Esophagus squamous epithelium (tissue), 5 donors: ENCODE measurements around the gene NPHP4. TPM values are rescaled to one million over a fixed set of nuclear protein-coding genes. Genes with fewer than 3 reads are reported as not detected.

Experiments used
- DNase-seq: peaks from one replicate; lab custom pipeline; 2025; lab: John Stamatoyannopoulos, UW
- H3K27ac ChIP-seq, 4 donors: fragments of 200-600 bp; sonication (generic); one replicate each; pipeline ENCODE4 v1.5.1; 2016 to 2019; ENCODE audit warnings: mild to moderate bottlenecking in 1 of 4
- H3K27me3 ChIP-seq, 4 donors: fragments of 200-600 bp; sonication (generic); 1 replicate in 3 of 4; 2 replicates in 1 of 4; pipeline versions ENCODE4 v1.5.1 to v1.6.0; 2017 to 2021; ENCODE audit warnings: antibody characterized with exemption in 1 of 4
- H3K36me3 ChIP-seq, 3 donors: fragments of 200-600 bp; sonication (generic); one replicate each; pipeline ENCODE4 v1.5.1; 2016 to 2019
- H3K4me1 ChIP-seq, 3 donors: fragments of 200-600 bp; sonication (generic); one replicate each; pipeline ENCODE4 v1.5.1; 2017 to 2019
- H3K4me3 ChIP-seq, 4 donors: fragments of 200-600 bp; sonication (generic); 1 replicate in 3 of 4; 2 replicates in 1 of 4; pipeline ENCODE4 v1.5.1; 2016 to 2019; ENCODE audit warnings: mild to moderate bottlenecking in 2 of 4, moderate library complexity in 1 of 4
- H3K9me3 ChIP-seq, 3 donors: fragments of 200-600 bp; sonication (generic); one replicate each; pipeline ENCODE4 v1.5.1; 2016 to 2019
- POLR2A ChIP-seq, 4 donors: fragments of 450-650 bp; IDR thresholded peaks; one replicate each; pipeline ENCODE4 v1.6.1; 2017; ENCODE audit warnings: antibody characterized with exemption in 4 of 4, mild to moderate bottlenecking in 4 of 4, moderate library complexity in 3 of 4
- WGBS, 2 donors: methylation state at CpG; one replicate each; pipeline ENCODE4 v1.1.5; 2018; 5-methylcytosine and 5-hydroxymethylcytosine counted together
- intact Hi-C: fragments of 100-400 bp; cut with DNase I; formaldehyde crosslinking; loops from one replicate; pipeline ENCODE4 v1.15.0; 2022
- total RNA-seq, 4 donors: library from RNA; depleted of rRNA; stranded (reverse); fragments of >200 nt; gene quantifications; one replicate each; pipeline ENCODE4 v1.1.0, GENCODE V29; 2016
- TF ChIP-seq, protein P1 (sequence below), 6 experiments: fragments of 450-650 bp in 4 of 6; fragments of 200-600 bp in 2 of 6; sonication (generic) in 2 of 6; IDR thresholded peaks; one replicate each; pipeline ENCODE4 v1.5.1; 2016 to 2019; ENCODE audit warnings: antibody characterized with exemption in 6 of 6, mild to moderate bottlenecking in 4 of 6, moderate library complexity in 4 of 6
- donor health status: DM: yes; HTN: yes; CAD: no.

The NPHP4 gene
- total RNA-seq, 4 donors from 2014 or later: 2.4 to 8.8 (median 5.3) TPM

DNA sequence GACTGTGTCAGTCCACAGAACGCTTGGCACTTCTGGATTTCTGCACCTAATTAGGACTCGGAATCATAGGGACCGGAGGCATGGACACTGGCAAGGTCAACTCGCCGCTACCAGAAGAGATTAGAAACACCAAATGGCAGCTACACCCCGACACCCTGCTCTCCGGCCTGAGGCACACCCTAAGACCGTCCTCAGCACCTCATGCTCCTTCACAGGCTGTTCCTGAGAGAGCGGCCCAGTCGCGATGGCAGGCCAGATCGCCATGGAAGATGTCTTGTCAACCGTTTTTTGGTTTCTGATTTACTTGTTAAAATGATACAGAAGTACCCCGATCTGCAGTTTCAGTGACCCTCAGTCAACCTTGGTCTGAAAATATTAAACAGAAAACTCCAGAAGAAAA lies 46.8 kb downstream of the NPHP4 start:
- no peak for DNase-seq
- intact Hi-C loops: no loop called here
- no peak for TF ChIP-seq POLR2A (IDR thresholded peaks at IDR 0.05)
- TF ChIP-seq, protein P1, sequence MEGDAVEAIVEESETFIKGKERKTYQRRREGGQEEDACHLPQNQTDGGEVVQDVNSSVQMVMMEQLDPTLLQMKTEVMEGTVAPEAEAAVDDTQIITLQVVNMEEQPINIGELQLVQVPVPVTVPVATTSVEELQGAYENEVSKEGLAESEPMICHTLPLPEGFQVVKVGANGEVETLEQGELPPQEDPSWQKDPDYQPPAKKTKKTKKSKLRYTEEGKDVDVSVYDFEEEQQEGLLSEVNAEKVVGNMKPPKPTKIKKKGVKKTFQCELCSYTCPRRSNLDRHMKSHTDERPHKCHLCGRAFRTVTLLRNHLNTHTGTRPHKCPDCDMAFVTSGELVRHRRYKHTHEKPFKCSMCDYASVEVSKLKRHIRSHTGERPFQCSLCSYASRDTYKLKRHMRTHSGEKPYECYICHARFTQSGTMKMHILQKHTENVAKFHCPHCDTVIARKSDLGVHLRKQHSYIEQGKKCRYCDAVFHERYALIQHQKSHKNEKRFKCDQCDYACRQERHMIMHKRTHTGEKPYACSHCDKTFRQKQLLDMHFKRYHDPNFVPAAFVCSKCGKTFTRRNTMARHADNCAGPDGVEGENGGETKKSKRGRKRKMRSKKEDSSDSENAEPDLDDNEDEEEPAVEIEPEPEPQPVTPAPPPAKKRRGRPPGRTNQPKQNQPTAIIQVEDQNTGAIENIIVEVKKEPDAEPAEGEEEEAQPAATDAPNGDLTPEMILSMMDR (IDR thresholded peaks at IDR 0.05): no peak

DNA sequence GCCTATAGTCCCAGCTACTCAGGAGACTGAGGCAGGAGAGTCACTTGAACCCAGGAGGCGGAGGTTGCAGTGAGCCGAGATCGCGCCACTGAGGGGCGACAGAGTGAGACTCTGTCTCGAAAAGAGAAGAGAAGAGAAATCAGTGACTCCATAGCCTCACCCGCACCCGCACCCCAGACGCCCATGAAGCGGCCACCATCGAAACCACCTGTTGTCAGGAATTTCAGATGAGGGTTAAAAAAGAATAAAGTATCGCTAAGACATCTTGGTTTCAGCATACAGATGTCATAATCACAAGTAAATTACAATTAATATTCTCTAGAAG lies 47.4 kb downstream of the NPHP4 start:
- Histone ChIP-seq H3K4me3 (no peak overlapping the region), H3K27me3 (no peaks in the 10 kb centered on the region), H3K9me3 (no peaks in the 10 kb centered on the region), H3K4me1 (peaks cover 0 to under 1% (median 0%) of the 10 kb centered on the region in 3 donors), H3K27ac (no peak overlapping the region), H3K36me3 (peaks cover 0 to 49% (median 0%) of the 10 kb centered on the region in 3 donors)
- TF ChIP-seq POLR2A (IDR thresholded peaks at IDR 0.05): no peak
- TF ChIP-seq, protein P1 (IDR thresholded peaks at IDR 0.05): no peak
- DNase-seq: no peak
- WGBS, 2 donors: 97 to 98% methylated on average over 12 of the region's 12 CpGs
- intact Hi-C loops: no loop called here

More for the DNA sequence above, 46.8 kb downstream of the NPHP4 start:
- Histone ChIP-seq H3K36me3 (peaks cover 0 to 50% (median 0%) of the 10 kb centered on the region in 3 donors), H3K4me3 (no peak overlapping the region), H3K4me1 (peaks cover 0 to 4% (median 0%) of the 10 kb centered on the region in 3 donors), H3K27ac (no peak overlapping the region), H3K27me3 (no peaks in the 10 kb centered on the region), H3K9me3 (no peaks in the 10 kb centered on the region)
- WGBS, 2 donors: 89 to 97% methylated on average over 7 to 14 of the region's 14 CpGs

DNA sequence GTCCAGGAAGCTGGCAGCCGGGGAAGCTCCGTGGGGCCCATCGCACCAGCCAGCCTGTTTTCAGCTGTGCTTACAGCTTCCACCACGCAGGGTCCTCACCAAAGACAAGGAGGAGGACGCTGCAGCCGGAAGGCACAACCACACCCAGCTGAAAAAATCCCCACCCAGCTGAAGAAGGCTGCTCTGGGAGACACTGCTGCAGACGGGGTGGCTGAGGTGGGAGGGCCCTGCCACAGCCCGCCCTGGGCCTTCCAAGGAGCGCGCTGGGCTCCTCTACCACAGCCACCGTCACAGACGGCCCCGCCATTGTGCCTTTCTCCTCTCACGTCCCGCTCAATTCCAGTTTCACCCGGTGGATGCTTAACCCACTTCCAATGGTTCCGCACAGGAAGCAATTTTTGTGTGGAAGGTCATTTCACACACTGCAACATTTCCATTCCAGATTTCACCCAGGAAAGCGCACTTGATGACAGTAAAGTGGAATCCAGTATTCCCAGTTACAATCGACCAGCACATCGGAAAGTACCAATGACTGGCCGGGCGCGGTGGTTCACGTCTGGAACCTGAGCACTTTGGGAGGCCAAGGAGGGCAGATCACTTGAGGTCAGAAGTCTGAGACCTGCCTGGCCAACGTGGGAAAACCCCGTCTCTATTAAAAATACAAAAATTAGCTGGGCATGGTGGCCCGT lies 47.9 kb downstream of the NPHP4 start:
- no peak for DNase-seq
- Histone ChIP-seq H3K4me1 (peaks cover 0 to 5% (median 0%) of the 10 kb centered on the region in 3 donors), H3K27ac (no peak overlapping the region), H3K36me3 (peaks cover 0 to 45% (median 0%) of the 10 kb centered on the region in 3 donors), H3K4me3 (no peak overlapping the region), H3K9me3 (no peaks in the 10 kb centered on the region), H3K27me3 (no peaks in the 10 kb centered on the region)
- TF ChIP-seq, protein P1 (IDR thresholded peaks at IDR 0.05): no peak
- TF ChIP-seq POLR2A (IDR thresholded peaks at IDR 0.05): no peak
- WGBS, 2 donors: 90 to 94% methylated on average over 16 to 18 of the region's 27 CpGs
- intact Hi-C loops: no loop called here

DNA sequence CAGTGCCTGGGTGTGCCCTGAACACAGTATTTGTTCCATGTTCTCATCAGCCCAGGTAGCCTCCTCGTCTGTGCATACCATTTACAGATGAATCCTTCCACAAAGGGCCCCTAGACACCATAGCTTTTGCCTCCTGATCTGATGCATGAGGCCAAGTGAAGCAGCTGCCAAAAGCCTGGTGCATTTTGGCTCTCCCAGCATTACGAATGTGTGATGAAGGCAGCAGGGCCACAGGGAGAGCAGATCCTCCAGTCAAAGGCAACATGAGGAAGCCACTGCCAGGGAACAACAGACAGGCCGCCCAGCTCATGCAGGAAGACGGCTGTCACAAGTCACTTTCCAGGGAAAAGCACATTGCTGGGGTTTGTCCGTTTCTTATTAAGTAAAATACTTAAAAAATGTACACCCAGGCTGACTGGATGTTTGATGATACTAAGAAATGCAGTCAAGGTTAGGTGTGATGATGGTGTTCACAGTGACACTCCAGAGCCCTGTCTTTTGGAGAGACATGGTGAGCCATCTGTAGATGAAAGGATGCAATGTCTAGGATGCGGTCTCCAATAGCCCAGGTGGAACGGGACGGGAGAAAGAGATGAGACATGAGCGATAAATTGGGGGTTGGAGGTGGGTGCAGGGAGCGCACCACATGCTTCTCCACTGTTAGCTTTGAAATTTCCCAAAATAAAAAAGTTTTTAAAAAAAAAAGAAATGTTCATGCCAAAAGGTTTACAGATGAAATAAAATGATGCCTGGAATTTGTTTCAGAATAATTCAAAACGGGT lies 48.7 kb downstream of the NPHP4 start:
- intact Hi-C loops: no loop called here
- DNase-seq: no peak
- TF ChIP-seq, protein P1 (IDR thresholded peaks at IDR 0.05): no peak
- no peak for TF ChIP-seq POLR2A (IDR thresholded peaks at IDR 0.05)
- peaks cover 0 to 45% (median 0%) of the 10 kb centered on the region in 3 donors for H3K36me3 ChIP-seq
- H3K4me1 ChIP-seq: peaks cover 0 to 13% (median 0%) of the 10 kb centered on the region in 3 donors
- no peak overlapping the region for H3K4me3 ChIP-seq
- H3K9me3 ChIP-seq: no peaks in the 10 kb centered on the region
- no peaks in the 10 kb centered on the region for H3K27me3 ChIP-seq
- no peak overlapping the region for H3K27ac ChIP-seq
- 84 to 94% methylated on average over 9 to 11 of the region's 11 CpGs for WGBS, 2 donors

DNA sequence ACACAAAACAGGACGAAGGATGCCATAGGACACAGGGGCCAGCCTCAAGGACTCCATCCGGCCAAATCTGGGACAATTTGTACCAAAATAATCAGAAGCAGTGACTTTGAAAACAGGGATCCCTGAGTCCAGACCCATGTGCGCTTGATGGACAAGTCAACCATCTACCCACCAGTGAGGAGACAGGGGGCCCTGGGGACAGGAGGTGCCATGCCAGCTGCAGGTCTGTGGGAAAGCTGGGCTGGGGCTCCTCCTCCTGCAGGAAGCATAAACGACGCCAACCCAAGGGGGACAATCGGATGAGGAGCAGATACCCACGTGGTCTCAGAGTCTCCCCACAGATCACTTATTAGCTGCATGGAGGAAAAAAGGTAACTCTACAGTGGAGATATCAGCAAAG lies 50.6 kb downstream of the NPHP4 start:
- Histone ChIP-seq H3K27ac (no peak overlapping the region), H3K4me3 (no peak overlapping the region), H3K4me1 (peaks cover 0 to 17% (median 0%) of the 10 kb centered on the region in 3 donors), H3K36me3 (peaks cover 0 to 43% (median 0%) of the 10 kb centered on the region in 3 donors), H3K9me3 (no peaks in the 10 kb centered on the region), H3K27me3 (no peaks in the 10 kb centered on the region)
- intact Hi-C loops: no loop called here
- no peak for DNase-seq
- no peak for TF ChIP-seq POLR2A (IDR thresholded peaks at IDR 0.05)
- TF ChIP-seq, protein P1 (IDR thresholded peaks at IDR 0.05): no peak
- WGBS, 2 donors: 88 to 97% methylated on average over 4 to 7 of the region's 7 CpGs
